Glutamatergic neuron (in vitro differentiated cells): ENCODE data around the gene ACTC1. TPM values are rescaled to one million over a fixed set of nuclear protein-coding genes. Genes with fewer than 3 reads are reported as not detected.

Experiments
- DNase-seq: peaks from one replicate; pipeline ENCODE4 v3.0.0; 2022
- H3K27ac Mint-ChIP-seq: one replicate; pipeline ENCODE4 v1.8.0; 2020; ENCODE audit warnings: mild to moderate bottlenecking, mixed read lengths, inconsistent platforms; ENCODE audit not compliant: unreplicated experiment
- H3K27me3 Mint-ChIP-seq: one replicate; pipeline ENCODE4 v1.8.0; 2020; ENCODE audit warnings: mild to moderate bottlenecking, moderate library complexity, mixed read lengths, inconsistent platforms; ENCODE audit not compliant: unreplicated experiment
- H3K36me3 Mint-ChIP-seq: one replicate; pipeline ENCODE4 v1.8.0; 2020; ENCODE audit warnings: mild to moderate bottlenecking, mixed read lengths, inconsistent platforms; ENCODE audit not compliant: unreplicated experiment
- H3K4me1 Mint-ChIP-seq: one replicate; pipeline ENCODE4 v1.8.0; 2020; ENCODE audit warnings: mild to moderate bottlenecking, low read depth, mixed read lengths, inconsistent platforms; ENCODE audit not compliant: unreplicated experiment
- H3K4me3 Mint-ChIP-seq: one replicate; pipeline ENCODE4 v1.8.0; 2020; ENCODE audit warnings: mild to moderate bottlenecking, mixed read lengths, inconsistent platforms; ENCODE audit not compliant: unreplicated experiment
- H3K9me3 Mint-ChIP-seq: one replicate; pipeline ENCODE4 v1.8.0; 2020; ENCODE audit warnings: mild to moderate bottlenecking, moderate library complexity, mixed read lengths, inconsistent platforms; ENCODE audit not compliant: unreplicated experiment
- CTCF ChIP-seq: fragments of 200-600 bp; sonication (generic); IDR thresholded peaks from one replicate; pipeline ENCODE4 v1.5.0; 2021; ENCODE audit not compliant: partially characterized antibody, unreplicated experiment
- total RNA-seq: library from RNA; stranded (reverse); fragmentation: NEBNext Ultra II Directional; extraction: Animal tissue kit (Norgen Biotek cat#: 25700); gene quantifications from one replicate; pipeline ENCODE4 v1.2.1, GENCODE V29; 2021; ENCODE audit not compliant: unreplicated experiment

ACTC1 gene
- total RNA-seq, 1 donor from 2014 or later, result 19.6 TPM

GRCh38 chr15:34749691-34750090 is 45.7 kb downstream of the ACTC1 start:
- no peak overlapping the region for H3K4me3 Mint-ChIP-seq
- TF ChIP-seq CTCF, result no peak
- peaks cover 6% of the 10 kb centered on the region for H3K27me3 Mint-ChIP-seq
- H3K4me1 Mint-ChIP-seq, result no peaks in the 10 kb centered on the region
- H3K27ac Mint-ChIP-seq, result no peak overlapping the region
- peaks cover 3% of the 10 kb centered on the region for H3K9me3 Mint-ChIP-seq
- no peak for DNase-seq
- no peaks in the 10 kb centered on the region for H3K36me3 Mint-ChIP-seq

Other genes with a start within 250 kb of the ACTC1 start
- 161 TPM for gene GOLGA8B, start 211.9 kb downstream of the ACTC1 start, total RNA-seq
- gene GJD2, start 40.6 kb downstream of the ACTC1 start, total RNA-seq, result 3.3 TPM
- gene AQR, start 174.2 kb upstream of the ACTC1 start, total RNA-seq, result 36.8 TPM
- 39.3 TPM for gene ZNF770, start 192.7 kb upstream of the ACTC1 start, total RNA-seq